Hematopoietic multipotent progenitor cell treated with erythropoietin and hydrocortisone succinate and interleukin-3 and kit ligand, for 15 days (in vitro differentiated cells): ENCODE measurements around the gene WDR11.
A peak's percentile ranks its signal among the peaks of the same experiment; 100 is the strongest.

Experiments
- DNase-seq: peaks from one replicate; pipeline ENCODE4 v3.0.0-alpha.2; 2015; ENCODE audit warnings: low spot score

Gene WDR11

GRCh38 chr10:120850911-120851865, at the start of gene WDR11:
Gene WDR11, plus strand, starts transcription at chr10:120851362. Its CDS starts 59 bp downstream, at chr10:120851421.
- peak; percentile 59 for DNase-seq

GRCh38 chr10:120802935-120803334, 48.2 kb upstream of the WDR11 start:
- no peak for DNase-seq

- DNase-seq = no peak
Measured at GRCh38 chr10:120803972-120804371, 47.2 kb upstream of the WDR11 start.

- no peak for DNase-seq
Measured at GRCh38 chr10:120805014-120805812, 45.9 kb upstream of the WDR11 start.

GRCh38 chr10:120806081-120806480, 45.1 kb upstream of the WDR11 start:
- no peak for DNase-seq

GRCh38 chr10:120810298-120810697, 40.9 kb upstream of the WDR11 start:
- DNase-seq = no peak

- no peak for DNase-seq
Measured at GRCh38 chr10:120813085-120813484, 38.1 kb upstream of the WDR11 start.

GRCh38 chr10:120818301-120818700, 32.9 kb upstream of the WDR11 start:
- DNase-seq = no peak

- no peak for DNase-seq
Measured at GRCh38 chr10:120819366-120819765, 31.8 kb upstream of the WDR11 start.

GRCh38 chr10:120823266-120823665, 27.9 kb upstream of the WDR11 start:
- no peak for DNase-seq

GRCh38 chr10:120824881-120825309, 26.3 kb upstream of the WDR11 start:
- DNase-seq = peak; percentile 15

- no peak for DNase-seq
Measured at GRCh38 chr10:120825878-120826769, 25.0 kb upstream of the WDR11 start.

- DNase-seq = no peak
Measured at GRCh38 chr10:120827251-120827875, 23.8 kb upstream of the WDR11 start.

- DNase-seq = no peak
Measured at GRCh38 chr10:120828763-120829319, 22.3 kb upstream of the WDR11 start.

GRCh38 chr10:120832106-120832505, 19.1 kb upstream of the WDR11 start:
- DNase-seq = no peak

- DNase-seq = no peak
Measured at GRCh38 chr10:120833222-120833928, 17.8 kb upstream of the WDR11 start.

- no peak for DNase-seq
Measured at GRCh38 chr10:120835603-120836002, 15.6 kb upstream of the WDR11 start.

- DNase-seq = no peak
Measured at GRCh38 chr10:120838941-120839340, 12.2 kb upstream of the WDR11 start.

- DNase-seq = no peak
Measured at GRCh38 chr10:120841522-120842189, 9.5 kb upstream of the WDR11 start.

- no peak for DNase-seq
Measured at GRCh38 chr10:120854388-120854787, 3.2 kb downstream of the WDR11 start.
